ENCODE measurements around the gene OR8G5. TPM values are rescaled to one million over a fixed set of nuclear protein-coding genes. Genes with fewer than 3 reads are reported as not detected.
"Not testable (repeated sequence)": the region's sequence is repeated elsewhere in the genome, so short reads cannot be mapped to it uniquely, and the experiment has no call there.

The OR8G5 gene
- total and polyA plus RNA-seq, 2 donors (not counting 1 experiment from before 2014, with no cell fraction given) = not detected

DNA sequence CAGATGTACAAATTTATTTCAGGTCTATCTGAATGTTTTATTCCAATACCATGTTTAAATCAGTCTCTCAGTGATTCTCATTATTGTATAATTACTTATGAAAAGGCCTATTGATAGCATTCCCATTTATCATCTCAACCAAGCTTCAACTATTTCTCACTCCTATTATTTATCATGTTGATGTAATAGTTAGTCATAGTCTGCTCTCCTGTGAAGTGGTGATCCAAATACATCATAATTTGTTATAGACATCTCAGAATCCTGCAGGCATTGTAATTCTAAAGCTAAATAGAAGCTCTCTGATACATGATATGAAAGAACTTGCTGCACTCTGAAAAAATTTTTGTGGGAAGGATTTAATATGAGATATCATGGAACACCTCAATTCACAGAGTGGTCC lies 37.0 kb upstream of the OR8G5 start:
- ATAC-seq (ENCODE audit: low read depth) (no peak), DNase-seq (no peak)
- Histone ChIP-seq H2AFZ (ENCODE audit: insufficient read depth, low read depth, low read length, poor library complexity, severe bottlenecking) (no peak overlapping the region), H4K20me1 (ENCODE audit: control insufficient read depth, insufficient read depth, low read length, poor library complexity, severe bottlenecking) (no peaks in the 10 kb centered on the region), H3K36me3 (replicated peaks in 1 of 2; ENCODE audit: control extremely low read depth in 1 of 2, control insufficient read depth in 1 of 2, extremely low read depth in 1 of 2, insufficient read depth in 2 of 2, low read length in 1 of 2) (no peaks in the 10 kb centered on the region), H3K4me1 (ENCODE audit: control insufficient read depth in 2 of 2, insufficient read depth in 2 of 2, low read length in 2 of 2) (no peaks in the 10 kb centered on the region), H3K4me3 (ENCODE audit: control extremely low read depth in 1 of 5, extremely low read depth in 1 of 5, insufficient read depth in 1 of 5, low read depth in 2 of 5, low read length in 4 of 5) (no peak overlapping the region), H3K27me3 (replicated peaks in 1 of 4; ENCODE audit: control extremely low read depth in 1 of 4, control insufficient read depth in 3 of 4, insufficient read depth in 4 of 4, low read length in 3 of 4) (no peaks in the 10 kb centered on the region), H3K27ac (ENCODE audit: low read length in 2 of 2) (no peak overlapping the region), H3K9me3 (ENCODE audit: control extremely low read depth in 1 of 3, control insufficient read depth in 2 of 3, insufficient read depth in 1 of 3, low read length in 2 of 3) (no peaks in the 10 kb centered on the region), H3K4me2 (replicated peaks; ENCODE audit: low read depth, low read length, poor library complexity, severe bottlenecking) (no peak overlapping the region), H3K9ac (ENCODE audit: low read length) (no peak overlapping the region), H3K79me2 (ENCODE audit: control insufficient read depth, insufficient read depth, low read length) (no peaks in the 10 kb centered on the region)
- Mint-ChIP-seq H3K9me3 (ENCODE audit: insufficient read depth) (no peaks in the 10 kb centered on the region), H3K27ac (no peak overlapping the region), H3K27me3 (no peaks in the 10 kb centered on the region), H3K4me1 (no peaks in the 10 kb centered on the region), H3K4me3 (no peak overlapping the region)
- intact Hi-C loops (cut with micrococcal nuclease) = no loop called here
- CTCF ChIA-PET = no interaction called here
- POLR2A ChIA-PET = no interaction called here
- TF ChIP-seq, protein P1, sequence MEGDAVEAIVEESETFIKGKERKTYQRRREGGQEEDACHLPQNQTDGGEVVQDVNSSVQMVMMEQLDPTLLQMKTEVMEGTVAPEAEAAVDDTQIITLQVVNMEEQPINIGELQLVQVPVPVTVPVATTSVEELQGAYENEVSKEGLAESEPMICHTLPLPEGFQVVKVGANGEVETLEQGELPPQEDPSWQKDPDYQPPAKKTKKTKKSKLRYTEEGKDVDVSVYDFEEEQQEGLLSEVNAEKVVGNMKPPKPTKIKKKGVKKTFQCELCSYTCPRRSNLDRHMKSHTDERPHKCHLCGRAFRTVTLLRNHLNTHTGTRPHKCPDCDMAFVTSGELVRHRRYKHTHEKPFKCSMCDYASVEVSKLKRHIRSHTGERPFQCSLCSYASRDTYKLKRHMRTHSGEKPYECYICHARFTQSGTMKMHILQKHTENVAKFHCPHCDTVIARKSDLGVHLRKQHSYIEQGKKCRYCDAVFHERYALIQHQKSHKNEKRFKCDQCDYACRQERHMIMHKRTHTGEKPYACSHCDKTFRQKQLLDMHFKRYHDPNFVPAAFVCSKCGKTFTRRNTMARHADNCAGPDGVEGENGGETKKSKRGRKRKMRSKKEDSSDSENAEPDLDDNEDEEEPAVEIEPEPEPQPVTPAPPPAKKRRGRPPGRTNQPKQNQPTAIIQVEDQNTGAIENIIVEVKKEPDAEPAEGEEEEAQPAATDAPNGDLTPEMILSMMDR (IDR thresholded peaks at IDR 0.05) = no peak
- TF ChIP-seq EZH2 (IDR thresholded peaks at IDR 0.05; ENCODE audit: borderline replicate concordance, insufficient read depth, low read depth, low read length, poor library complexity, severe bottlenecking) = no peak

DNA sequence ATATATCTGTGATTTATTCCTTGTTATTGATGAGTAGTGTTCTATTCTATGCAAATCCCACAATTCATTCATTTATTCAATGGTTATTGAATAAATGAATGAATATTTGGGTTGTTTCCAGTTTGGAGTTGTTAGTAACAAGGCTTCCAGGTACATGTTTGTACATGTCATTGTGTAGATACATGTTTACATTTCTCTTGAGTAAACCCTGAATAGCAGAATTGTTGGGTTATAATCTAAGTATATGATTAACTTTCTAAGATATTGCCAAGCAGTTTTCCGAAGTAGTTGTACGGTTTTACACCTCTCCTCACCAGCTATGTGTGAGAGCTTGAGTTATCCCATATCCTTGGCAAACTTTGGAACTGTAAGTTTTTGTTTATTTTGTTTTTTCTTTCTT lies 33.8 kb upstream of the OR8G5 start:
- H2AFZ ChIP-seq (ENCODE audit: insufficient read depth, low read depth, low read length, poor library complexity, severe bottlenecking) = no peak overlapping the region
- H3K4me1 ChIP-seq (ENCODE audit: control insufficient read depth in 2 of 2, insufficient read depth in 2 of 2, low read length in 2 of 2) = no peaks in the 10 kb centered on the region
- ATAC-seq (ENCODE audit: low read depth) (no peak), DNase-seq (no peak)
- H3K9me3 ChIP-seq (ENCODE audit: control extremely low read depth in 1 of 3, control insufficient read depth in 2 of 3, insufficient read depth in 1 of 3, low read length in 2 of 3) = no peaks in the 10 kb centered on the region
- no peaks in the 10 kb centered on the region for H3K36me3 ChIP-seq (replicated peaks in 1 of 2; ENCODE audit: control extremely low read depth in 1 of 2, control insufficient read depth in 1 of 2, extremely low read depth in 1 of 2, insufficient read depth in 2 of 2, low read length in 1 of 2)
- H3K27me3 ChIP-seq (replicated peaks in 1 of 4; ENCODE audit: control extremely low read depth in 1 of 4, control insufficient read depth in 3 of 4, insufficient read depth in 4 of 4, low read length in 3 of 4) = no peaks in the 10 kb centered on the region
- Mint-ChIP-seq H3K27me3 (peaks cover 7% of the 10 kb centered on the region), H3K9me3 (ENCODE audit: insufficient read depth) (no peaks in the 10 kb centered on the region), H3K27ac (no peak overlapping the region), H3K4me1 (no peaks in the 10 kb centered on the region), H3K4me3 (no peak overlapping the region)
- H3K9ac ChIP-seq (ENCODE audit: low read length) = no peak overlapping the region
- H4K20me1 ChIP-seq (ENCODE audit: control insufficient read depth, insufficient read depth, low read length, poor library complexity, severe bottlenecking) = no peaks in the 10 kb centered on the region
- ChIA-PET CTCF (no interaction called here), POLR2A (no interaction called here)
- H3K27ac ChIP-seq (ENCODE audit: low read length in 2 of 2) = no peak overlapping the region
- no peaks in the 10 kb centered on the region for H3K79me2 ChIP-seq (ENCODE audit: control insufficient read depth, insufficient read depth, low read length)
- WGBS (ENCODE audit: insufficient coverage) = no CpG with 5 or more reads among the region's 2 CpGs
- no peak for TF ChIP-seq EZH2 (IDR thresholded peaks at IDR 0.05; ENCODE audit: borderline replicate concordance, insufficient read depth, low read depth, low read length, poor library complexity, severe bottlenecking)
- TF ChIP-seq, protein P1 (IDR thresholded peaks at IDR 0.05) = no peak
- intact Hi-C loops (cut with micrococcal nuclease) = no loop called here
- no peak overlapping the region for H3K4me3 ChIP-seq (ENCODE audit: control extremely low read depth in 1 of 5, extremely low read depth in 1 of 5, insufficient read depth in 1 of 5, low read depth in 2 of 5, low read length in 4 of 5)
- no peak overlapping the region for H3K4me2 ChIP-seq (replicated peaks; ENCODE audit: low read depth, low read length, poor library complexity, severe bottlenecking)

DNA sequence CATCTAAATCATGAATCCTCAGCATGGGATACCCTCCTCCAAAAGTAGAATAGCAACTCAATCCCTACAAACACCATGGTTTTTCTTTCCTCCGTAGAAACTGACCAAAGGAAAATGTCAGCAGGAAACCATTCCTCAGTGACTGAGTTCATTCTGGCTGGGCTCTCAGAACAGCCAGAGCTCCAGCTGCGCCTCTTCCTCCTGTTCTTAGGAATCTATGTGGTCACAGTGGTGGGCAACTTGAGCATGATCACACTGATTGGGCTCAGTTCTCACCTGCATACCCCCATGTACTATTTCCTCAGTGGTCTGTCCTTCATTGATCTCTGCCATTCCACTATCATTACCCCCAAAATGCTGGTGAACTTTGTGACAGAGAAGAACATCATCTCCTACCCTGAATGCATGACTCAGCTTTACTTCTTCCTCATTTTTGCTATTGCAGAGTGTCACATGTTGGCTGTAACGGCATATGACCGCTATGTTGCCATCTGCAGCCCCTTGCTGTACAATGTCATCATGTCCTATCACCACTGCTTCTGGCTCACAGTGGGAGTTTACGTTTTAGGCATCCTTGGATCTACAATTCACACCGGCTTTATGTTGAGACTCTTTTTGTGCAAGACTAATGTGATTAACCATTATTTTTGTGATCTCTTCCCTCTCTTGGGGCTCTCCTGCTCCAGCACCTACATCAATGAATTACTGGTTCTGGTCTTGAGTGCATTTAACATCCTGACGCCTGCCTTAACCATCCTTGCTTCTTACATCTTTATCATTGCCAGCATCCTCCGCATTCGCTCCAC lies 31.4 kb upstream of the OR8G5 start:
- H2AFZ ChIP-seq (ENCODE audit: insufficient read depth, low read depth, low read length, poor library complexity, severe bottlenecking); H3K27me3 ChIP-seq (replicated peaks in 1 of 4; ENCODE audit: control extremely low read depth in 1 of 4, control insufficient read depth in 3 of 4, insufficient read depth in 4 of 4, low read length in 3 of 4); H3K27ac Mint-ChIP-seq; H3K79me2 ChIP-seq (ENCODE audit: control insufficient read depth, insufficient read depth, low read length); H3K4me1 Mint-ChIP-seq; ATAC-seq (ENCODE audit: low read depth); H3K27ac ChIP-seq (ENCODE audit: low read length in 2 of 2); H3K9me3 ChIP-seq (ENCODE audit: control extremely low read depth in 1 of 3, control insufficient read depth in 2 of 3, insufficient read depth in 1 of 3, low read length in 2 of 3); H3K27me3 Mint-ChIP-seq; H3K36me3 ChIP-seq (replicated peaks in 1 of 2; ENCODE audit: control extremely low read depth in 1 of 2, control insufficient read depth in 1 of 2, extremely low read depth in 1 of 2, insufficient read depth in 2 of 2, low read length in 1 of 2); POLR2A ChIA-PET; H3K4me3 Mint-ChIP-seq; H3K4me1 ChIP-seq (ENCODE audit: control insufficient read depth in 2 of 2, insufficient read depth in 2 of 2, low read length in 2 of 2); CTCF ChIA-PET; H3K4me3 ChIP-seq (ENCODE audit: control extremely low read depth in 1 of 5, extremely low read depth in 1 of 5, insufficient read depth in 1 of 5, low read depth in 2 of 5, low read length in 4 of 5); H3K9ac ChIP-seq (ENCODE audit: low read length); H3K4me2 ChIP-seq (replicated peaks; ENCODE audit: low read depth, low read length, poor library complexity, severe bottlenecking); H3K9me3 Mint-ChIP-seq (ENCODE audit: insufficient read depth); intact Hi-C loops (cut with micrococcal nuclease); DNase-seq; H4K20me1 ChIP-seq (ENCODE audit: control insufficient read depth, insufficient read depth, low read length, poor library complexity, severe bottlenecking): not testable (repeated sequence)
- WGBS (ENCODE audit: insufficient coverage) = 60% methylated on average over 7 of the region's 9 CpGs

Measured in B cell (primary cell).